SHP77 (cell line): ENCODE data around the gene TMC4.
A peak's percentile ranks its signal among the peaks of the same experiment; 100 is the strongest.
"Not testable (repeated sequence)": the region's sequence is repeated elsewhere in the genome, so short reads cannot be mapped to it uniquely, and the experiment has no call there.

Experiments used
- DNase-seq, 2 experiments: peaks; one replicate each; lab custom pipeline; 2025; lab: John Stamatoyannopoulos, UW

TMC4 gene

DNA sequence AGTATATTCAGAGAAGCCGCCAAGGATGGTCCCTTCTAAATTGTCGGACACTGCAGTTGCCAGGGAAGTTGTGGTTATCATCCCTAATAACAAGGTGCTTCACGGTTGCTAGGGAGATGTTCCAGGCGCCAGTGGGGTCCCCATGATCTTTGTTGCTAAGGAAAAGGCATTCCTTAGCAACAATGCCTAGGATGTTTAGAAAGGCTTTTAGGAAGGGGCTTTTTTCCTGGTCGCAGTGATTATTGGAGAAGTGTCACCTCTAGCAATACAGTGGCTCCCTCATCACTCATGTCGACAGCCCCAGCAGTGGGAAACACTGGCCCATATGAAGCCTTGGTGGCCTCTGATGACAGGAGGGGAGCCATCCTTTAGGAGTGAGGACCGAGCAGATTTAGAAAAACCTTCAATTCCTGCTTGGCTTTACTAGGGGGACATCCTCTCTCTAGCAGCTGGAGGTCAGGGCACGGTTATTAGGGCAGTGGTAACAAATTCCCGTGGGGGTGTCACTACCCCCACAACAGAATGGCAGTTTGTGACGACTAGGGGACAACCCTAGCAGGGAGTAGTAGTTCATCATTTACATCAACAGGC lies 6.4 kb upstream of the TMC4 start:
- no peak for DNase-seq

DNA sequence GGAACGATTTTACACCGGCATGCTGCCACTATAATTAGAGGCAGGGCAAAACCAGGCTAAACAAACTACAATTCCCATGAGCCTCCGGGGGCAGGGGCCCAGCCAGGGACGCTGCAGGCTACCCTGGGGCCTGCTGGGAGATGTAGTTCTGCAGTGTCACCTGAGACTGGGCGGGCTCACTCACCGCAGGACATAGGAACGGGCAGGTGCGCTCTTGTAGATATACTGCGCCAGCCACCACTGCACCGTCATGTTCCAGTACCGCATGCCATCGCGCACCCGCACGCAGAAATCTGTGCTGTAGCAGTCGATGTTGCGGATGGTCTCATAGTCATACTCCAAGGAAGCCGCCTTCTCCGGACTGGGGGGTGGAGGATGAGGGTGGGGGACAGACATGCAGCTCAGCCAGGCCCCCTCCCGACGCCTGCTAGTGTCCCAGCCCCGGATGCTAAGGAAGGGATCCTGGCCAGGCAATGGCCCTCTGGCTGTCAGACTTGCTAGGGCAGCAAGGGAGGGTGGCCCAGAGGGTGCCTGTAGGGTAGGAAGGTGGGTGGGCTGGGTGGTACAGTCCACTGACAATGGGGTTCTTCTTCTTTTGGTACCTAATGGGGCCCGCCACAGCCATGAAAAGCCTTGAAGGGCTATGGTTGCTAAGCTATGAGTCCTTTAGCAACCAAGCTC lies 5.8 kb upstream of the TMC4 start:
- peak in 1 of 2 experiments; percentile 3 for DNase-seq

DNA sequence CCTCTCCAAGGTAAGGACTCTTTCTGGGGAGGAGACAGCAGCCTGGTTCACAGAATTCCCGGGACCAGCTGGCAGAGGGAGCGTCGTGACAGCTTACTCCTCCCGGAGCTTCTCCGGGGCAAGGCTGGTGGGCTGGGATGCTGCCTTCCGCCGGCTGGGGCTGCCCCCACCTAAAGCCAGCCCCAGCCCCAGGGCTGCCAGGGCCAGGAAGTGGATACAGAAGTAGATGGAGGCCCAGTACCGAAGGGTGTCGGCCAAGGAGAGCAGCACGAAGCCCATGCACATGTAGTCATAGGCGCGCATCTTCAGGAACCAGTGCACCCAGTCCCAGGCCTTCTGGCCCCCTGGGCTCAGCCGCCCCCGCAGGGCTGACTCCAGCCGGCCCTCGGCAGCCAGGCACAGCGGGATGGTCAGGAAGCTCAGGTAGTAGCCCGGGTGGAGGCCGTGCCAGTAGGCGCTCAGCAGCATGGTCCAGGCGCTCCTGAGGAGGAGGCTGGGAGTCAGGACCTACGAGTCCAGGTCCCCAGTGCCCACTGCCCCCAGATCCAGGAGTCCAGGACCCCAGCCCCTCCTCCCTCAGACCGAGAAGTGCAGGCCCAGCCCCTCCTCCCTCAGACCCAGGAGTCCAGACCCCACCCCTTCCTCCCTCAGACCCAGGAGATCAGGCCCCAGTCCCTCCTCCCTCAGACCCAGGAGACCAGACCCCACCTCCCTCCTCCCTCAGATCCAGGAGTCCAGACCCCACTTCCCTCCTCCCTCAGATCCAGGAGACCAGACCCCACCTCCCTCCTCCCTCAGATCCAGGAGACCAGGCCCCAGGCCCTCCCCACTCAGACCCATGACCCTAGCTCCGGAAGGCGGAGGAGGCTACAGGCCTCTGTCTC lies 1.2 kb upstream of the TMC4 start:
- no peak for DNase-seq

DNA sequence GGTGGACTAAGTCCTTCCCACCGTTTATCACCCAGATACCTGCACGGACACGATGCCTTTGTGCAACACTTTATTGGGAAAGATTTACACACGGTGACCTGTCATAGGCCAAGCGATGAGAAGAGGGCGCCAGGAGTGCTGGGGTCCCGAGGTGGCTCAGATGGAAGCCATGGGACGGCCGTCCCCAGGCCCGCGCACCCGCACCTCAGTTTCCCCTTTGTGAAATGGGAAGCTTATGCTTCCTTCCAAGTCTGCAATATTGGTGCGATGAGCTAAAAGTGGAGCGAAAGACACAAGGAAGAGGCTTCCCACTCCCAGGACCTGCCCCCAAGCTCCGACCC lies 369 bp upstream of the TMC4 start:
- no peak for DNase-seq

DNA sequence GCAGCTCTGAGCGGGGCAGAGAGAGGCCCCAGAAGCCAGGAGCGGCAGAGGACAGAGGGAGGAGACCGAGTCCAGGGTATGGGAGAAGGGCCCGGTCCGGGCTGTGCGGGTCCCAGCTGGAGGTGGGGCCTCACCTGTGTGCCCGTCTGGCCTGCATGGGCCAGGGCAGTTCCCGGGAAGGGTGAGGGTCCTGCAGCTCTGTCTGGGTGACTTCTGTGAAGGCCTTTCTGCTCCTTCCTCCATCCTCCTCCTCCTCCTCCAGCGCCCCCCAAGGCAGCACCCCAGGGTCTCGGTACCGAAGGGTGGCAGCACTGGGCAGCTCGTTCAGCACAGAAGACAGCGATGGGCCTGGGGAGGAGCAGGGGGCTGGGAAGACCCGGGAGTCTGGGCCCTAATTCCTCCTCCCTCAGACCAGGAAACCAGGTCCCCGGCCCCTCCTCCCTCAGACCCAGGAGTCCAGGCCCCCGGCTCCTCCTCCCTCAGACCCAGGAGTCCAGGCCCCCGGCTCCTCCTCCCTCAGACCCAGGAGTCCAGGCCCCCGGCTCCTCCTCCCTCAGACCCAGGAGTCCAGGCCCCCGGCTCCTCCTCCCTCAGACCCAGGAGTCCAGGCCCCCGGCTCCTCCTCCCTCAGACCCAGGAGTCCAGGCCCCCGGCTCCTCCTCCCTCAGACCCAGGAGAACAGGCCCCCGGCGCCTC lies 1.1 kb downstream of the TMC4 start:
- not testable (repeated sequence) for DNase-seq

DNA sequence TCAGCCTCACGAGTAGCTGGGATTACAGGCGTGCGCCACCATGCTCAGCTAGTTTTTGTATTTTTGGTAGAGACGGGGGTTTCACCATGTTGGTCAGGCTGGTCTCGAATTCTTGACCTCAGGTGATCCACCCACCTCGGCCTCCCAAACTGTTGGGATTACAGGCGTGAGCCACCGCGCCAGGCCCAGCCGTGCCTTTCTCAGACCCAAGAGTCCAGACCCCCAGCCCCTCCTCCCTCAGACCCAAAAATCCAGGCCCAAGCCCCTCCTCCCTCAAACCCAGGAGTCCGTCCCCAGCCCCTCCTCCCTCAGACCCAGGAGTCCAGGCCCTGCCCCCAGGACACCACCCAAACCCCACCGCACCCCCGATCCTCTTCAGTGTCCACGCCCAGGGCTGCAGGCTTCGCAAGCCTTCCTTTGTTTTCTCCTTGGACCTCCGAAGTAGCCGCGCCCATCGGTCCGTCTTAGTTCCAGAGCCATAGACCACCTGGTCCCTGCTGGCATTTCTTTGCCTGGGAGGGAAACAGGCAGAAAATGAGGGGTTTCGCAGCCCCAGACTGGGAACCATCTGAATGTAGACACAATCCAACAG lies 3.7 kb downstream of the TMC4 start:
- no peak for DNase-seq

DNA sequence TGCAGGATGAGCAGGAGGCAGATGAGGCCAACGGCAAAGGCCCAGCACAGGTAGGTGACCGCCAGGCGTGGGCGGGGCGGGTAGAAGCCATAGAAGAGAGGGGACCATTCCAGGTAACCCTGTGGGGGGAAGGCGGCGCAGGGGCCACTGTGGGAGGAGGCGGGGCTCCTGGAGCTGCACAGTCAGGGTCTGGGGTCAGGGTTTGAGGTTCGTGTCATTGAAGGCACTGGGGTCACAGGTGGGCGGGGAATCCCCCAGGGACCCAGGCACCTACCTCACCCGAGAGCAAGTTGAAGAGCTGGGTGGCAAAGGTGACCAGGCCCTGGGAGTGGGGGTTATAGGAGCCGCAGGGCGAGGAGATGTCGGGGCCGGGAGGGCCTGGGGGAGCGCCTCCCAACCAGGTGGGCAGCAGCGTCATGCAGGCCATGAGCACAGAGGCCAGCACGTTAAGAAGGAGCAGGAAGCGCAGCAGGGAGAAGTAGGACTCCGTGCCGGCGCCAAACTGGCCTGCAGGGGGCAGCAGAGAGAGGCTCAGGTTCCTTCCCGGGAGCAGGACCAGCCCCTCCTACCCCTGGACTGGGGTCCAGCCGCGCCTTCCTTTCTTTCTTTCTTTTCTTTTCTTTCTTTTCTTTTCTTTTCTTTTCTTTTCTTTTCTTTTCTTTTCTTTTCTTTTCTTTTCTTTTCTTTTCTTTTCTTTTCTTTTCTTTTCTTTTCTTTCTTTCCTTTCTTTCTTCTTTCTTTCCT lies 4.6 kb downstream of the TMC4 start:
- peak; percentile 70 to 80 for DNase-seq

DNA sequence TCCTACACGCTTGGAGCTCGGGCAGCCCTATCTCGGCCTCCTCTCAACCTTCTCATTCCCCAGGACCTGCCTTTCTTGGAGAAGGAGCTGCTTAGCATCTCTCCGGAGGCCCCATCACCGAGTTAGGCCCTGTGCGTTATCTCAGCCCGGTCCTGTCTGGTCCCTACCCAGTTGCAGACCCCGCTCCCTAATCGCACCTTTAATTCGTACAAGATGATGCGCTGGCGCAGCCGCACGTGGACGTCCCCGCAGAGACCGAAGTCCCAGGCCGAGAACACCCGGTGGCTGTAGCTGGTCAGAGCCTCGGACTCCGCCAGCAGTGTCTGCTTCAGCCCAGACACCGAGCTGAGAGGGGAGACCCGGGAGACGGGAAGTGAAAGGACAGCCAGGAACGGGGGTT lies 7.7 kb downstream of the TMC4 start:
- no peak for DNase-seq

DNA sequence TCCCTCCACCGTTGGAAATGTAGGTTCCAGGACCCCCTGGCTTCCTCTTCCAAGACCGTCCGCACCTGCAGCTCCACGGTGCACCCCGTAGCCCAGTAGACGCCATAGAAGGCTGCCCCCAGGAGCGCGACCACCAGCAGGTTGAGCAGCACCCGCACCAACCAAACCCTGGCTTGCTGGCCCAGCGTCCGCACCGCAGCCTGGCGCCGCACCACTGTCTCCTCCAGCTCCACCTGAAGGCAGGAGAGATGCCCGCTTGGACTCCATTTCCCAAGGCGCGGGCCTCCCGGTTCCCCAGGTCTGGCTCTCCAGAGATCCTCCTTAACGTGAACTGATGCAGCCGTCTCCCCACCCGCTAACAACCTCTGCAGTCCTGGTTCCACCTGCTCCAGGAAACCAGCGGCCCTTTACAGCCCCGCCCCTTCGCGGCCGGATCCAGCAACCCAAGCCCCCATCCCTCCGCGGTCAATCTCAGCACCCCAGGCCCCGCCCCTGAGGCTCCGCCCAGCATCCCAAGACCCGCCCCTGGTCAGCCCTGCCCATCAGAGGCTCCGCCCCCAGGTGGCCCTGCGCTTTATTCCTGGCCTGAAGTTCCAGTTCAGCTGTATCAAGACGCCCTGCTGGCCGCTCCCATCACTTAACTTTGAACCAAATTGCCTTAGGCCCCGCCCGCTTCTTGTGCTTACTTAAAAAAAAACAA lies 8.4 kb downstream of the TMC4 start:
- no peak for DNase-seq

DNA sequence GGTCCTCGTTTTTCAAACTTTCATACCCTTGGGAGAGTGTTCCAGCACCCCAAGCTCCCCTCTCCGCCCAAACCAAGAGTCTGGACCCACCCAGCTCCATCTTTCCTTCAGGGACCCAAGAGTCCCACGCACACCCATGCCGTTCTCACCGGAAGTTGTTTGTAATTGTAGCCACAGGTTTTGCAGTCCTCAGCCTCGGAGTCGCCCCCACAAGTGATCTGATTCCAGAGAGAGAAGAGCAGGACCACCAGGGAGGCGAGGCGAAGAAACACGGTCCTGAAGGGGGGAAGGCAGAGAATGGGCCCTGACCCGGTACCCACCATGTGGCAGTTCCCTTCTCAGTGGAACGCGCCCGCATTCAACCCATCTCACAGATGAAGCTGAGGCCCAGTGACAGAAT lies 10.1 kb downstream of the TMC4 start:
- no peak for DNase-seq

DNA sequence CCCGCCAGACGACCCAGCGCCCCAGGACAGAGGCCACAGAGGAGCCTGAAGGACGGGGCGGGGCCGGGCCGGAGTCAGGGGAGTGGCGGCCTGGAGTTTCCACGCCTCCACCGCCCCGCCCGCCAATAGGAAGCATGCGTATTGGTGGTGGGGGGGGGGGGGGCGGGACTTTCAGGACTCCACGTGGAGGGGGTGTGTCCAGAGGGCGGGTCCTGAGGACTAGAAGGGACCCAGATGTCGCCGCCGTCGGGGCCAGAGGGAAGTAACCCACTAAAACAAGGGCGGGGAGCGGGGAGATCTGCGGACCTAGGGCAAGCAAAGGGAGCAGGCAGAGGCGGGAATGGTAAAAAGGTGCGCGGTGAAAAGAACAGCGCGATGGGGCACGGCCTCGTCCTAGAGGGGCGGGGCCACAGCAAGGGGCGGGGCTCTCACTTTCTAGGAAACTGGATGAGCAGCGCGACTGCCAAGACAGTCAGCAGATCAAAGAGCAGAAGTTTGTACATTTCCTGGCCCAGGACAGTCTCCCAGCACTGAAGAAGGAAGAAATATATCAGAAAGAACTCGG lies 10.6 kb downstream of the TMC4 start:
- peak; percentile 59 to 76 for DNase-seq

DNA sequence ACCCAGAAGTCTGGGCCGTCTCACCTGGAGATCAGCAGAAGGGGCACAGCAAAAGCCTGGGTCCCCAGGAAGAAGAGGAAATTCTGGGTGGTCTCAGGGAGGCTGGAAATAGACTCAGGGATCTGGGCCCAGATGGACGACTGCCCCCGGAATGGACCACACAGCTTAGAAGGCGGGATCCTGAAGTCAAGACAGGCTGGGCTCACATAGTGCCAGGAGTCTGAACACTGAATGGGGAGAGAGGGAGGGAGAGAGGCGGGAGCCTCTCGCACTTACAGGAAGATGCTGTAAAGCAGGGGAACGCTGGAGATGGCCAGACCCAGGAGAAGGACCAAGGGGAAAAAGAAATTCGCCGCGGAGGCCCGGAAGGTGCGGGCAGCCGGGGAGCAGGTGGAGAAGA lies 12.1 kb downstream of the TMC4 start:
- DNase-seq: no peak

DNA sequence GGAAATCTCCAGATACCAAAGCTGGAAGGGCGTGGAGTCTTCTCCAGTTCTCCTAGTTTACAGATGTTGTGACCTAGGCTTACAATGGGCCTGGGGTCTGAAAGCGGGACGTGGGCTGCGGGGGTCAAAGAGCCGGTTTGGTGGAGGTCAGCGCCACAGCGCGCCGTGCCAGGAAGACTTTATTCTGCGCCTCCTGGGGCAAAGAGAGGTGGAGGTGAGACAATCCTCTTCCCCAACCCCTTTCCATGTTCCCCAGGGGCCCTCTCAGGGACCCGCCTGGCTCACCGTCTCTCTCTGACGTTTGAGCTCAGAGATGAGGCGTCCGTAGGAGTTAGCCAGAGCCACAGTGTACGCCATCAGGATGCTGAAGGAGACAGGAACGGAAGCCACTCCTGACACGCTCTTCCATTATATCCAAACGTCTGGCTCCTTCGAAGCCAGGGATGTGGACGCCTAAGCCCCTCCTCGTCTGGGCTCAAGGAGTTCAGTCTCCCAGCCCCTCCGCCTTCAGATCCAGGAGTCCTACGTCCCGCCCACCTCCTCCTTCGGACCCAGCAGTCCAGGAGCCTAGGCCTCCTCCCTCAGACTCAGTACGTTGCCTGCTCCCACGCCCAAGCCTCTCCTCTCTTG lies 12.7 kb downstream of the TMC4 start:
- DNase-seq: no peak

DNA sequence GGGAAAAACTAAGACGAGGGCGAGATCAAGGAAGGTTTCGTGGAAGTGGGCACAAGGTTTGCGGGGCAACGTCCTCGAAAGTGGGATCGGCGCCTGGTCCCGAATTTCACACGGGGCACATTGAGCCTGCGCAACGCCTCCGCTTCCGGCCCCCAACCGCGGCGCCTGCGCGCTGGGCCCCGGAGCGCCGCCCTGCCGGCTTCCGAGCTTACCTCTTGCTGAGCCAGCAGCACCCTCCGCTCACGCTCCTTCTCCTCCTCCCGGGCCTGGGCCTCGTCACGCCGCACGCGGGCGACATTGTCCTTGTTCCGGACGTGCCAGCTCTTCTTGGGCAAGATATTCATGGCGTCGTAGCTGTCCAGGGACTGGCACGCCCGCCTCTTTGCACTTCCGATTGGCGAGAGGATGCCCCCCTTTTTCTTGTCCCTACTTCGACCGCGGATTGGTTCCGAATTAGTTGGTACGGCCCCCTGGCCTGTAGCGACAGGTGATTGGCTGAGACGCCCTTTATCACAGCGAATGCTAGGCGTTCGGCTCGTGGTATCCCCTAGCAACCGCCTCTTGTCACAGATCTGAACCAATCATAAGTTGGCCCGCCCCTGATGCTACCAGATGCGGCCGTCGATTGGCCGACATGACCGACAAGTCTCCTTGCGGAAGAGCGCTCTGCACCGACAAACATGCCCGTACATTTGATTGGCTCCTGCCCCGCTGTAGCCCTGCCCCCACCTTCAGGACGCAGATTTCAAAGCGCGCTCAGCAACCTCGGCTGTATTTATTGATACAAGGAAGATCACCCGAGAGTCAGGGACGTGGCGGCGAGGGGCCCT lies 13.4 kb downstream of the TMC4 start, which contains the start of gene LENG1:
LENG1 (minus strand) TSS at position 370 of the 830 bp plus-strand sequence; CDS start at position 344, 26 bp downstream.
- peak; percentile 100 for DNase-seq

DNA sequence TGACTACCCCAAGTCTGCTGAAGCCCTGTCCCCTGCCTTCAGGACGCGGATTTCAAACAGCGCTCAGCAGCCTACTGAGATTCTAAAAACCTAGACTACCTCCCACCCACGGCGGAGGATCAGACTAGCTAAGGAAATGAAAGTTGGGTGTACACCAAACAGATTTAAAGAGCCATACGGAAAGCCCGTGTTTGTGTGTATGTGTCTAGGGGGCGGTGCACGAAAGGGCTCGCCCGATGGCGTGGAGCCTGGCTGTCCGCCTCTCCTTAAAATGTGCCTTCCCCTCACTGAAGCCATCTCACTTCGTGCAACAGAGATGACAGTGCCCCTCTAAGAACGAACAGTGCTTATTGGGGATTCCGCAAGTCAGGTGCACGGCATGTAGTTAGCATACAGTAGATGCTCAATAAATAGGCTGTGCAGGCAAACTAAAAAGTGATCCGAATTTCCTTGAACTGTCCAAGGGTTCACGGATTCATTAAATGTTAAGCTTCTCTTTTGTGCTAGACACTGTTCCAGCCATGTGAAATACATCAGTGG lies 14.1 kb downstream of the TMC4 start:
- no peak for DNase-seq

DNA sequence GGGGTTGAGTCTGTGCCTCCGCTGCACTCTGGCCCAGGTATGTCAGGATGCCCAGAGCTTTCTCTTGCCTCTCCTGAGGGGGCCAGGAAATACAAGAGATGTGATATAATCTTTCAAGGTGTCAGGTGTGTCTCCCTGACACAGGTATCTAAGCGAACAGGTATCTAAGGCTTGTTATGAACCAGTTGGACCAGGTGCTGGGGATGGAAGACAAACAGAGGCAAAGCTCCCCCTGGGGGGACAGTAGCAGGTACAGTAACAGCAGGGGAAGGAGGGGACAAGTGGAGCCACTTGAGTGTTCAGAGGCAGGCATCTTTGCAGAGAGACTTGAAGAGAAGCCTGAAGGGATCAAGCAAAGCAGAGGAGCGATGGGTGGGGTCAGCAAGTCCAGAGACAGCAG lies 16.0 kb downstream of the TMC4 start:
- DNase-seq: no peak

DNA sequence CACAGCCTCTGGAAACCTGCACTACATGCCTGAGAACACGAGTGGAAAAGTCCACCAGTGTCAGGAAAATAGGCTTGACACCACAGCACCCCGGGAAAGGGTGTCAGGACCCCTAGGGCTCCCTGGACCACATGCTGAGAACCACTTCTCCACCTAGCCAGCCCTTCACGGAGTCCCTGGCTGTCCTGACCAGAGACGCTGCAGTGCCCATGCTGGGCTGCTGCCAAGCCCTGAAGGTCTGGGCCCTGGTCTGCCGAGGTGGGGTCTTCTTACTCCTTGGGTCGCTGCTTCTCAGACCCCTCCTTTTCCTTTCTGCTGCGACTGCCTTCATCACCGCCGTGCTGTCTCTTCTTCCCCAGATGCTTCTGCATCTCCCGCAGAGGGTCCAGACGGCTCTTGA lies 16.5 kb downstream of the TMC4 start:
- DNase-seq: no peak

DNA sequence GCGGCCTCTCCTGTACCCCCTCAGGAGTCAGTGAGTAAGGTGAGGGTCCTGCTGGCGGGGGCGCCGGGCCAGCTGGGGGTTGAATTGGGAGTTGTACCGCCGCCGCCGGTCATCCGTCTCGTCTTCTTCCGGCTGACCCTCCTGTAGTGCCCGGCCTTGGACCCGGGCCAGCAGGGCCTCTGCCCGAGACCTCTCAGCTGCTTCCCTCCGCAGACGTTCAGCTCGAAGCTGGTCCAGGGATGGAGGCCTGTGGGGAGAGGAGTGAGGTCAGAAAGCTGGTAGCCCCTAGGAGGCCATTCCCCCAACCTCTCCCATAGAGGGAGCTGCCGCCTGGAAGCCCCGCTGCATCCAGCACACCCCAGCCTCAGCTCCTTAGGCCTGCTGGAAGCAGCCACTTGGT lies 17.3 kb downstream of the TMC4 start:
- no peak for DNase-seq
